Smooth muscle cell of the umbilical artery (primary cell): ENCODE measurements around the gene NINL. TPM values are rescaled to one million over a fixed set of nuclear protein-coding genes. Genes with fewer than 3 reads are reported as not detected.

Experiments
- total RNA-seq: library from RNA; depleted of rRNA; stranded (reverse); fragments of >200 nt; gene quantifications from 2 replicates; pipeline ENCODE4 v1.2.3, GENCODE V29; 2014

The NINL gene
- 9.5 and 10.5 TPM in 2 replicates for total RNA-seq

DNA sequence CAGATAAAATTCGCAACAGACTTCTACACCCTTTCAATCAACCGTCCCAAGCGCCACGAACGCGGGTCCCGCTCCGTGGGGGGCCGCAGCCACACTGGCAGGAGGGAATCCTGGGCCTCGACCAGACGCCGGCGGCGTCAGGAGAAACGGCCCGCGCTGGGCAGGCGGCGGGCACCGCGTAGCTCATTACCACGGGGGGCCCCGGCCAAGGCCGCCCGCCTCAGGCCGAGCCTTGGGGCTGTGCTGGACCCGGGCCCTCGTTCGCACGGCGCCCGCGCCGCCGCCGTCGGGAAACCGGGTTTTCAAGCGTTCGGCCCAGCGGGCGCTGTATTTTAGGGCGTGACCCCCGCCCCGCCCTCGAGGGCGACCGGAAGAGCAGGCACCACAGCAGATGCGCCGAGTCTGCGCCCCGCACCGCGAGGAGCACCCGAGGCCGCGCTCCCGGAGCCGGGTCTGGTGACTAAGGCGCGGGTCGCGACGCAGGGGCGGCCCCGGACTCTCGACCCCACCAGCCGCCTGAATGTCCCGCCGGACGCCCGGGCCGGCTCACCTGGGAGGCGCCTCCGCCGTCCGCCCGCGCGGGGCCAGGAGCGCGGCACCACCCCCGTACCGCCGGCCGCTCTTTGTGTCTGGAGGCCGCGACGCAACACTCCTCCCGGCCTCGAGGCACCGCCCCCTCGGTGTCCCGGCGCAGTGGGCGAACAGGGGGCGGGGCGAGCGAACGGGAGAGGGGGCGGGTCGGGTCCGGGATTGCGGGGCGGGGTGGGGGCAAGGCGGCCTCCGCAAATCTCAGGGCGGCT lies at the start of gene NINL:
Gene NINL (minus strand): TSS at position 627 of the 800 bp plus-strand sequence. CDS start 58,944 bp downstream, outside the sequence.

DNA sequence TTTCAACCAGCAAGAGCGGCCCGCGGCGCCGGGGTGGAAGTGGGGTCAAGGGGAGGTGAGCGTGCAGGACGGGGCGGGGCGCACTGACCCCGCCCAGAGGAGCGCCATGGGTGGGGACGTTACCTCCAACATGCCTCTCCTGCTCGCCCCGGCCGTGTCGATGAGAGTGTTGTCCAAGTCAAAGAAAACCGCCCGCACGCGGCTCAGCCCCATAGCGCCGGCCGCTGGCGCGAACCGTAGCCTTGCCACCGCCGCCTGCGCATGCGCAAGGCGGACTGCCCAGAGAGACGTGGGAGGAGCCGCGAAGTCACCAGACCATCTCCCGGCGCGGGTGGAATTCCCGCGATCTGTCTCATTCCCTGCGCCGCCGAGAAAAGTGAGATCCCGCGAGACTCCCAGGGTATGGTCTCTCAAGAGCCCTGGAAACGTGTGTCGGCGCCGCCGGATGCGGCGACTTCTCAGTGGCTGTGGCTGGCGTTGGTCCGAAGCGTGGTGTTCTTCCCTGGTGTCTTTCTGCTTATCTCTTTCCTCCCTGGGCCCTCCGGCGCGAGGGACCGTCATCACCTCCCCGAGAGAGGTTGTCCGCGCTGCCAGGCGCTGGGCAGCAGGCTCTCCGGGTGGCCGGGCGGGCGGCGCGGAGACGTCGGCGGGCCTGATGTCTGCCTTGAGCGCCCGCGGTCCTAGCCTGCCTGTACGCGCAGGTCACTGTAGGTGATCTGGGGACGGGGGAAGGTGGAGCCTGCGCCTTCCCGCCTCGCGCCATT lies 38.6 kb upstream of the NINL start, which contains the start of gene NANP:
Gene NANP (minus strand): TSS at position 279 of the 764 bp plus-strand sequence. CDS start 66 bp downstream, at position 213.

DNA sequence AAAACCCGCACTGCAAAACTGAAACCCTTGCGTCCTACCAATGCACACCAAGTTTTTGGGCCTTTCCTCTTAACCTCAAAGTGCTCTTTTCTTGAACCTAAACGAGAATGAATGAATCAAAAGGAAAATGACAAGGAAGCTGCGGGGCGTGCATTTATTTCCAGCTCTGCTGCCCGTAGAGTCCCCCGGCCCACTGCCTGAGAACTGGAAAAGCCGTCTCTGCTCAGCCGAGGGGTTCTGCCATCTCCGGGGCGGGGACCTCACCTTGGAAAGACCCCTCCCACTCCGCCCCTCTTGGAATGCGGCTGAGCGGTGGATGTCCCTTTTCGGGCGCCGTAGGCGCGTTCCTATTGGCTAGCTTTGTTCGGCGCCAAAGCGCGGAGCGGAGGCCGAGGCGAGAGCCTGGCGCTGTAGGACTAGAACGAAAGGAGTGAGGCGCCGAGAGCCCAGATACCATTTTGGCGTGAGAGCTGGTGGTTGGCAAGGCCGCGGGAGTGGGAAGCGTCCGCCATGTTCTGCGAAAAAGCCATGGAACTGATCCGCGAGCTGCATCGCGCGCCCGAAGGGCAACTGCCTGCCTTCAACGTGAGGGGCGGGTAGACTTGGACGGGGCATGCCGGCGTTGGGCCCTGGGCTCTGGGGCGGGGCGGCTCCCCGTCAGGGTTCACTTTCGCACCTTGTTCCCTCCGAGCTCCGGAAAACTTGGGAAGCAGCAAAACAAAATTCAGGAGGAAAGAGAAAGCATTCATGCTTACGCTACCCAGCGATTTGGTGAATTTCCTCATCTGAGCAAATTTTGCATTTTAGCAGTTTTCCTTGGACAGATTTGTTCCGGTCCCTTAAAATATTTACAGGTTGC lies 177.8 kb downstream of the NINL start, which contains the start of gene GINS1:
Gene GINS1 (plus strand): TSS at position 363 of the 859 bp plus-strand sequence. CDS start 148 bp downstream, at position 511.

Other genes with a start within 250 kb of the NINL start
- 39.2 and 43.0 TPM in 2 replicates for gene ABHD12, start 194.7 kb downstream of the NINL start, total RNA-seq
- 1.5 and 5.4 TPM in 2 replicates for gene GINS1, start 177.9 kb downstream of the NINL start, total RNA-seq
- 9.8 and 12.6 TPM in 2 replicates for gene NANP, start 38.5 kb upstream of the NINL start, total RNA-seq
- gene ZNF337, start 111.3 kb upstream of the NINL start, total RNA-seq = 17.8 and 23.9 TPM in 2 replicates